HepG2 (cell line): ENCODE data around the gene KCTD5. TPM values are rescaled to one million over a fixed set of nuclear protein-coding genes. Genes with fewer than 3 reads are reported as not detected.
"Not testable (repeated sequence)": the region's sequence is repeated elsewhere in the genome, so short reads cannot be mapped to it uniquely, and the experiment has no call there.

ENCODE experiments used
- ATAC-seq: fragments of 200-7000 bp; cut with Tn5 transposase; 3 replicates; pipeline ENCODE4 v1.9.1; 2020; ENCODE audit warnings: mild to moderate bottlenecking, moderate library complexity
- BruUV-seq: library from RNA; stranded (reverse); fragments of 400-500 nt; replicated peaks from 2 replicates; lab custom pipeline; 2021; lab: Mats Ljungman, UMichigan
- CTCF ChIA-PET: fragments of 300-600 bp; formaldehyde crosslinking; extraction: SDS; loops from one replicate; lab custom pipeline; 2021; ENCODE audit warnings: low total read pairs, inconsistent platforms, low intra/inter-chr PET ratio; lab: Yijun Ruan, JAX
- POLR2A ChIA-PET: fragments of 350-600 bp; sonication (Branson Sonifier 250); formaldehyde crosslinking; loops from one replicate; lab custom pipeline; 2020; ENCODE audit warnings: antibody characterized with exemption, inconsistent platforms; lab: Yijun Ruan, JAX
- DNase-seq: peaks from one replicate; pipeline ENCODE4 v3.0.0-alpha.2; 2015; ENCODE audit warnings: low spot score
- FAIRE-seq: peaks from 3 replicates; lab custom pipeline; 2011; peaks lifted over from hg19 to GRCh38; lab: Jason Lieb, UNC
- H2AFZ ChIP-seq: one replicate; pipeline ENCODE4 v1.6.1; 2011; ENCODE audit warnings: low read length, inconsistent platforms
- H3K27ac ChIP-seq: fragments of 300-600 bp; 3 replicates; pipeline ENCODE4 v1.8.0; 2011; ENCODE audit warnings: mixed run types, mild to moderate bottlenecking, mixed read lengths, low read length, inconsistent platforms; ENCODE audit not compliant: insufficient read depth; ENCODE audit errors: extremely low read length
- H3K27me3 ChIP-seq, 2 experiments: fragments of 200-600 bp in 1 of 2; 2 replicates in 1 of 2; 3 replicates in 1 of 2; pipeline versions ENCODE4 v1.6.0 to v1.8.0; 2011; ENCODE audit warnings: low read length in 2 of 2, mild to moderate bottlenecking in 2 of 2, moderate library complexity in 2 of 2, inconsistent platforms in 1 of 2; ENCODE audit not compliant: insufficient read depth in 2 of 2, control insufficient read depth in 1 of 2
- H3K36me3 ChIP-seq, 2 experiments: fragments of 200-600 bp in 1 of 2; replicated peaks in 1 of 2; 2 replicates in 1 of 2; 3 replicates in 1 of 2; pipeline versions ENCODE4 v1.5.1 to v1.8.0; 2011; ENCODE audit warnings: low read length in 2 of 2, inconsistent platforms in 1 of 2; ENCODE audit not compliant: insufficient read depth in 2 of 2, control insufficient read depth in 1 of 2
- H3K4me1 ChIP-seq: 2 replicates; pipeline ENCODE4 v1.5.1; 2012; ENCODE audit warnings: low read length, inconsistent platforms; ENCODE audit not compliant: insufficient read depth
- H3K4me2 ChIP-seq: 2 replicates; pipeline ENCODE4 v1.6.0; 2011; ENCODE audit warnings: low read depth, low read length, inconsistent platforms
- H3K4me3 ChIP-seq, 3 experiments: fragments of 200-600 bp in 1 of 3; sonication (generic), shearing (Covaris generic) in 1 of 3; replicated peaks in 1 of 3; 2 replicates each; pipeline ENCODE4 v1.5.1; 2011 to 2016; ENCODE audit warnings: low read length in 3 of 3, inconsistent platforms in 2 of 3, low read depth in 2 of 3, mild to moderate bottlenecking in 2 of 3, control low read depth in 1 of 3, mixed read lengths in 1 of 3; ENCODE audit not compliant: insufficient read depth in 1 of 3
- H3K79me2 ChIP-seq: one replicate; pipeline ENCODE4 v1.6.1; 2011; ENCODE audit warnings: low read length, inconsistent platforms; ENCODE audit not compliant: insufficient read depth
- H3K9ac ChIP-seq: 2 replicates; pipeline ENCODE4 v1.6.0; 2011; ENCODE audit warnings: mild to moderate bottlenecking, low read depth, low read length, inconsistent platforms; ENCODE audit not compliant: insufficient read depth
- H3K9me3 ChIP-seq: 2 replicates; pipeline ENCODE4 v1.5.1; 2012; ENCODE audit warnings: mild to moderate bottlenecking, low read length
- H4K20me1 ChIP-seq: 2 replicates; pipeline ENCODE4 v1.6.0; 2011; ENCODE audit warnings: inconsistent platforms, mild to moderate bottlenecking, low read length, moderate library complexity; ENCODE audit not compliant: insufficient read depth
- ETV5 ChIP-seq: IDR thresholded peaks from 2 replicates; pipeline ENCODE4 v1.6.1; 2018; ENCODE audit warnings: missing biosample characterization, missing genetic modification reagents, inconsistent platforms, borderline replicate concordance
- GABPB1 ChIP-seq: IDR thresholded peaks from 2 replicates; pipeline ENCODE4 v1.6.1; 2016; ENCODE audit warnings: mild to moderate bottlenecking, missing genetic modification reagents, moderate library complexity, missing compliant biosample characterization
- KDM6A ChIP-seq: IDR thresholded peaks from 2 replicates; pipeline ENCODE4 v1.6.1; 2016; ENCODE audit warnings: low read depth
- RARA ChIP-seq: IDR thresholded peaks from 2 replicates; pipeline ENCODE4 v1.6.1; 2016; ENCODE audit warnings: missing genetic modification reagents, missing compliant biosample characterization
- TFDP1 ChIP-seq: IDR thresholded peaks from 2 replicates; pipeline ENCODE4 v1.6.1; 2016; ENCODE audit warnings: missing compliant biosample characterization, missing genetic modification reagents, borderline replicate concordance
- YEATS4 ChIP-seq: sonication (generic); formaldehyde crosslinking; IDR thresholded peaks from 2 replicates; pipeline ENCODE4 v1.4.0; 2020; ENCODE audit warnings: missing genetic modification reagents, borderline replicate concordance
- ZBTB40 ChIP-seq, 2 experiments: fragments of 450-650 bp in 1 of 2; sonication (generic) in 1 of 2; formaldehyde crosslinking in 1 of 2; IDR thresholded peaks; 2 replicates each; pipeline versions ENCODE4 v1.6.1 to v1.8.0; 2016 to 2022; ENCODE audit warnings: antibody characterized with exemption in 1 of 2, mild to moderate bottlenecking in 1 of 2, missing genetic modification reagents in 1 of 2
- ZBTB43 ChIP-seq: sonication (generic); formaldehyde crosslinking; conservative IDR thresholded peaks from 2 replicates; pipeline ENCODE4 v1.4.0; 2020; ENCODE audit warnings: missing genetic modification reagents
- ZEB1 ChIP-seq: IDR thresholded peaks from 2 replicates; pipeline ENCODE4 v1.6.1; 2012; ENCODE audit warnings: mild to moderate bottlenecking, low read depth, inconsistent platforms; ENCODE audit not compliant: insufficient replicate concordance
- WGBS: methylation state at CpG from one replicate; pipeline ENCODE4 v1.1.6; 2017; ENCODE audit warnings: low lambda C conversion rate; 5-methylcytosine and 5-hydroxymethylcytosine counted together
- in situ Hi-C: cut with HindIII; loops from 2 replicates; pipeline ENCODE4 v1.10.0; 2017; ENCODE audit warnings: low pct_unique_long_range_greater_than_20kb; ENCODE audit not compliant: extremely low pct_ligation_motif_present
- intact Hi-C: fragments of 100-400 bp; cut with micrococcal nuclease; formaldehyde crosslinking; loops from one replicate; pipeline ENCODE4 v1.10.0; 2022; ENCODE audit not compliant: unreplicated experiment
- polyA plus RNA-seq, 8 experiments: library from polyadenylated mRNA; depleted of rRNA in 3 of 8; stranded (reverse) in 7 of 8; unstranded in 1 of 8; fragments of >200 nt; fragmentation: Illumina TruSeq in 4 of 8; extraction: Trizol in 4 of 8; gene quantifications; 2 replicates each; pipeline versions ENCODE4 v1.2.1 to v1.2.3, GENCODE V29; 2011 to 2016; ENCODE audit warnings: low read depth in 4 of 8, missing spikeins in 1 of 8, mixed read lengths in 1 of 8; ENCODE audit not compliant: insufficient read depth in 1 of 8
- total RNA-seq, 5 experiments: library from RNA; depleted of rRNA; stranded (reverse); fragments of >200 nt; fragmentation: Illumina TruSeq; extraction: Trizol; gene quantifications; 2 replicates each; pipeline ENCODE4 v1.2.3, GENCODE V29; 2016; ENCODE audit warnings: low read depth in 1 of 5

The KCTD5 gene
- total and polyA plus RNA-seq, 2 of the 13 experiments (the other 11 are each of a cell fraction or from before 2014, with no cell fraction given), result 25.4 to 29.8 TPM

- FAIRE-seq (peak; percentile 95), DNase-seq (peak; percentile 67), ATAC-seq (peak; percentile 96)
- H3K4me1 ChIP-seq, result peaks cover 38% of the 10 kb centered on the region
- H3K4me3 ChIP-seq, result peak overlapping the region in 2 of 3 experiments; percentile 29 to 50; a peak in 4 of 6 replicates
- H3K9me3 ChIP-seq; in situ Hi-C loops; H2AFZ ChIP-seq; BruUV-seq; H3K27me3 ChIP-seq; H3K36me3 ChIP-seq; CTCF ChIA-PET; POLR2A ChIA-PET; intact Hi-C loops; H3K79me2 ChIP-seq; H4K20me1 ChIP-seq; TF ChIP-seq ZBTB40 (IDR thresholded peaks at IDR 0.05): not testable (repeated sequence)
- H3K4me2 ChIP-seq, result peak overlapping the region; percentile 80
- 15% methylated on average over 7 of the region's 8 CpGs for WGBS
- peak overlapping the region; percentile 59 for H3K27ac ChIP-seq
- 0 out of 2 replicates have a peak overlapping the region, but pooled peaks have one; percentile 22 for H3K9ac ChIP-seq
- TF ChIP-seq ZEB1 (peak; percentile 61), YEATS4 (CRISPR knock-in tag) (peak; percentile 61; the same call in 1 of the 2 replicates), RARA (peak; percentile 50), TFDP1 (peak; percentile 64; the same call in 1 of the 2 replicates), KDM6A (peak; percentile 25; the same call in 1 of the 2 replicates), ZBTB40 (CRISPR knock-in tag; IDR thresholded peaks at IDR 0.05) (peak; percentile 18; the same call in 1 of the 2 replicates), GABPB1 (peak; percentile 47), ETV5 (CRISPR knock-in tag) (peak; percentile 51; the same call in 1 of the 2 replicates), ZBTB43 (CRISPR knock-in tag) (peak; percentile 44; the same call in 1 of the 2 replicates)
These were observed 22.8 kb upstream of the KCTD5 start for GRCh38 chr16:2659560-2659959.
